GM19463 (cell line): Measurements from ENCODE around the gene ZNF747.

Experiments
- ATAC-seq: cut with Tn5 transposase; IDR thresholded peaks from one replicate; pipeline ENCODE4 v1.9.1; 2021; ENCODE audit warnings: mild to moderate bottlenecking, moderate library complexity; ENCODE audit not compliant: unreplicated experiment

The ZNF747 gene

DNA sequence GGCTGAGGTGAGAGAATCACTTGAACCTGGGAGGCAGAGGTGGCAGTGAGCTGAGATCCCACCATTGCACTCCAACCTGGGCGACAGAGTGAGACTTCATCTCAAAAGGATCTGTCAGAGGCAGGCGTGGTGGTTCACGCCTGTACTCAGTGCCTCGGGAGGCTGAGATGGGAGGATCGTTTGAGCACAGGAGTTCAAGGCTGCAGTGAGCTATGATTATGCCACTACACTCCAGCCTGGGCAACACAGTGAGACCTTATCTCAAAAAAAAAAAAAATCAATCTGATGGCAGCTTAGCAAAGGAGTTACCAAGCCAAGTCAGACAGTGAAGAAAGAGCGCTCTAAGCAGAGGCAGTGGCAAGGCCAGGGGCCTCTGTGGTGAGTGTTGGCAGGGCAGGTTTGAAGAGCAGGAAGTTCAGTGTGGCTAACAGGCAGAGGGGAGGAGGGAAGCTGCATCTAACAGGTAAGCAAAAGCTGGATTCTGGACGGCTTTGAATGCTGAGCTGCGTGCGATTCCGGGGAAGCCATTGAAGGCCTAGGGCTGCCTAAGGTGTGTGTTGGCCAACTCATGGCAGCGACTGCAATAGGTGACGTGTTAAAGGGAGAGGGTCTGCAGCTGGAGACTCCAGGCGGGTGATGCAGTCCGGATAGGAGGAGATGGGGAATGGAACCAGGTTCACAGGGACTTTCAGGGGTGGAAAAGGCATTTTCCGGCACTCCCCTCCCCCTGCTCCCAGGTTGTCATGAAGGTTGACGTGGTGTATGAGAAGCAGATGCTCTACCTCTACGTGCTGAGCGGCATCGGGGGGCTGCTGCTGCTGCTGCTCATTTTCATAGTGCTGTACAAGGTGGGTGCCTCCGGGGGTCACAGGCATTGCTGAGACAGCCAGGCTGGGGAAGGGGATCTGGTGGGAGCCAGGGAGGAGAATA, 15.3 kb downstream of the ZNF747 start:
- ATAC-seq, result no peak

DNA sequence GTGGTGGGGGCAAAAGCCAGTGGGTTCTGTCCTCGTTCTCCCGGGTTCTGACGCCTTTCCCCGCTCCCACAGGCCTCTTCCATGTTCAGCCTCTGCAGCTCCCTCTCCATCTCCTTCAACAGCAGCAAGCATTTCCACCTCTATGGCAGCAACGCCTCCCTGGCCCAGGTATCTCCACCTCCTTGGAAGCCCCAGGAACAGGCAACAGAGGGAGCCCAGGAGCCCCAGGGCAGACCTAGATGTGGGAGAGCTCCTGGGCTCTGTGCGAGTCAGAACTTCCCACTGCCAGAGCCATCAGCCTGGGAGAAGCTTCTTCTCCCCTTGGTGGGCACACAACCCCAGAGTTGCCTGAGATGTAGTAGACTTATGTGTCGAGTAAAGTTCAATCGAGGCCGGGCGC, 16.1 kb downstream of the ZNF747 start:
- no peak for ATAC-seq

DNA sequence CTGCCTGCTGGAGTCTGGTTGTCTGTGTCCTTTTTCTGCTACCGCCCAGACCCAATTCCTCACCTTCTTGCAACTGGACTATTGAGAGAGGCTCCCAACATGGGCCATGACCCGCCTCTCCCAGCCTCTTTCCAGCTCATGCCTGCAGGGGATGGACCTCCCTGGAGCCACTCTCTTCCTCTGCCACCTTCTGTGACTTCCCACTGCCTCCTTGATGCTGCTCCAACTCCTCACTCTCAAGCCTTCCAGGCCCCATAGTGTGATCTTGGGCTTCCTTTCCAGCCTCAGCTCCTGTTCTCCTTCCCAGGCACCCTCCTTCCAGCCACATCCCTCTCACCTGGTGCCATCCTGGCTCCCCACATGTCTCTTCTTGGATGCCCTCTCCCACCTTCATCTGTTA, 19.4 kb downstream of the ZNF747 start:
- ATAC-seq, result no peak

DNA sequence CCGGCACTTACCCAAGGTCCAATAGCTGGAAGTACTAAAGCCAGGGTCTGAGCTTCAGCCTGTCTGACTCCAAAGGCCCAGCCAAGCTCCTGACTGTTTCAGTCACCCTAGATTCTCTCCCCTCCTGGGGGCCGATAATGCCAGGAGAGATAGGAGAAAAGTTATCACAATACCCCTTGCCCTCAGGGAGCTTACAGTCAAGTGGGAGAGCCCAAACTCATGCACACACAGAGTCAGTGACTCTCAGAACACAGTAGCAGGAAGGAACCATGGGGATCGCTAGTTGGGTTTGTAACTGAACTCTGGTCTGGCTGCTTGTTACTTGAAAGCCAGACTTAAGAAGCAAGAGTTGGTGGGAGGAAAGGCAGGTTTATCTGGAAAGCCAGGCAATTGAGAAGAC, 23.1 kb downstream of the ZNF747 start:
- no peak for ATAC-seq

DNA sequence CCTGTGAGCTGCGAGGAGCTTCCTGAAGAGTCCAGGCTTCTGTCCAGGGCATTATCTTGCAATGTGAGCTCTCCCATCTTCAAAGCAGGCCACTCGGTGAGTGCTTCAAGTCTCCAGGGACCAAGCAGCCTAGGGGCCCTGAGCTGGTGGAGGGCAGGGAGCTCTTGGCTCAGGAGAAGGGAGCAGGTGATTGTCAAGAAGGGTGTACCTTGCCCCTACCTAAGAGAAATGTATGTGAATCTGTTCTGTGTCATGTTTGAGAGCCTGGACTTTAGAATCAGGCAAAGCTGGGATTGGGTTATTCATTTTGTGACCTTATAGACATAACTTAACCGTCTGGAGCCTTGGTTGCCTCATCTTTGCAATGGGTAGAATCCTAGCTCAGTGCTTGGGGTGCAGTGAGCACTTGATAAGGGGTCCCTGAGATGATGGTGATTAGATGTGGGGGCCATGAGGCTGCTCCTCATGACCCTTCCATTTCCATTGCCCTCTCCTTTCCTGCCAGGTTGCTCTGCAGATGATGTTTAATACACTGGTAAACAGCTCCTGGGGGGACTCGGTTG, 24.2 kb downstream of the ZNF747 start:
- no peak for ATAC-seq

DNA sequence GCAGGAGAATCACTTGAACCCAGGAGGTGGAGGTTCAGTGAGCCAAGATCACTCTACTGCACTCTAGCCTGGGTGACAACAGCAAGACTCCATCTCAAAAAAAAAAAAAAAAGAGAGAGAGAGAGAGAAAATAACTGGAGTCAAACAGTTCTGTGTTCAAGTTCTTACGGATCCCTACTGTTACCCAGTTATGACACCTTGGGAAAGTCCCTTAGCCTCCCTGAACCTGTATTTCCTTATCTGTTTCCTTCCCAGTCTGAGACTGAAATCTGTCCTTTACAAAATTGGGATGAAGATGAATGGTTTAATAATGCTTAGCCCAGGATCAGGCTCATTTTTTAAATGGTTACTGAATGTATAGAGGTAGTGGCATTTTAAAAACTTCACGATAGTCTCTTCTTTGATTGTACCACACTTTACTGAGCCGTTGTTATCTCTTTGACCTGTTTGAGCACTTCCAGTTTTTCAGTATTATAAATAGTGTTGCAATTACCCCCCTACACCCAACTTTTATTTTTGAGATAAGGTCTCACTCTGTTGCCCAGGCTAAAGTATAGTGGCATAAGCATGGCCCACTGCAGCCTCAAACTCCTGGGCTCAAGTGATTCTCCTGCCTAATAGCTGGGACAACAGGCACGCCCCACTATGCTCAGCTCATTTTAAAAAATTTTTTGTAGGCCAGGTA, 25.4 kb downstream of the ZNF747 start:
- no peak for ATAC-seq

DNA sequence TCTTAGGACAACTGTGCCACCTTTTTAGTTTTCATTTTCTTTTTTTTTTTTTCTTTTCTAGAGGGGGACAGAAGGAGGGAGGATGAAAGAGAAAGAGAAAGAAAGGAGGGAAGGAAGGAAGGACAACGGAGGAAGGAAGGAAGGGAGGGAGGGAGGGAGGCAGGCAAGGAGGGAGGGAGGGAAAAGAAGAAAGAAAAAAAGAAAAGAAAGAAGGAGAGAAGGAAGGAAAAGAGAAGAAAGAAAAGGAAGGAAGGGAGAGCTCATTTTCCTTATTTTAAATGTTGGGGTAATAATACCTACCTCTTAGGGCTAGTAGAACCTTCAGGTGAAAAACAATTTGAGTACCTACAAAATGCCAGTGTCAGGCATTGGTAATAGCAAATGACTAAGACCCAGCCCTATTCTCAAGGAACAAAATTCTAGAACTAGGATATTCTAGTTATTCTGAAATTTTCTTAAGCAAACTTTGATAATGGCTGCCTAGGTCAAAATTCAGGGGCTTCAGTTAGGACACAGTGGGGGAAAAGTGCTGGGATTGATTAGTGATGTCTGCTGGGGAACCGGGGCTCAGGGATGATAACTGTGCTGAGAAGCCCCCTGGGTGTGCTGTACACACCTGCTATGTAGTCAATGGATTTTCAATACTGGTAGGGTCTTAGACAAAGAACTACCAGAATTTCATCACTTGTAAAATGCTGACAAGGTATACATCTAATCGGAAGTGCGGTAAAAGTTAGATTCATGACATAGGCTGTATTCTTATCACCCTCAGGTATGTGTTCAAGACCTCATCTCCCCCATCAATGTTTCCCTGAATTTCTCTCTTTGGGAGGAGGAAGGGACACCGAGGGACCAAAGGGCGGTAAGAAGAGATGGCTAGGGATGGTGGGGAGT, 31.0 kb downstream of the ZNF747 start:
- no peak for ATAC-seq

DNA sequence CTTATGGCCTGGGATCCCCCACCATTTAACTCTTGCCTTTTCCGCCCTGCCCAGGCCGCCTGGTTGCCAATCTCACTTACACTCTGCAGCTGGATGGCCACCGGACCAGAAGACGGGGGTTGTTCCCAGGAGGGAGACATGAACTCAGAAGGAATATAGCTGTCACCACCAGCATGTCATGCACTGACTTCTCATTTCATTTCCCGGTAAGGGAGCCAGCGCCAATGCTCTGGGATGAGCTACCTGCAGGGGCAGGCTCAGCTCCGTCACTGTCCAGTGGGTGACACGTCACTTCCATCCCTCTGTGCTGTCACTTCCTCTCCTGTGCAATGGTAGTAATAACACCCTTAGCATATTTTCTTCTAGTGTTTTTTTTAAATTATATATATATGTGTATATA, 35.4 kb downstream of the ZNF747 start:
- ATAC-seq, result no peak

DNA sequence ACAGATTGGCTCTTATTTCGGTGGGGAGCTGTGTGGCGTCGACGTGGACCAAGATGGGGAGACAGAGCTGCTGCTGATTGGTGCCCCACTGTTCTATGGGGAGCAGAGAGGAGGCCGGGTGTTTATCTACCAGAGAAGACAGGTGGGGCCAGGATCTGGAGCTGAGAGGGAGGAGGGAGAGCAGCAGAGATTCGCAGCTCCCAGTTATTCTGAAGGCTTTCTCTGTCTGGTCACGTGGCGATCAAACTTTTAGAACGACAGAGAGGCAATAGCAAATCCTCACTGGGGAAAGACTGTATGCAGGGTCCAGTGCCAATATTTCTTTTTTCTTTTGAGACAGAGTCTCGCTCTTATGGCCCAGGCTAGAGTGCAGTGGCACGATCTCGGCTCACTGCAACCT, 39.9 kb downstream of the ZNF747 start:
- ATAC-seq, result no peak

DNA sequence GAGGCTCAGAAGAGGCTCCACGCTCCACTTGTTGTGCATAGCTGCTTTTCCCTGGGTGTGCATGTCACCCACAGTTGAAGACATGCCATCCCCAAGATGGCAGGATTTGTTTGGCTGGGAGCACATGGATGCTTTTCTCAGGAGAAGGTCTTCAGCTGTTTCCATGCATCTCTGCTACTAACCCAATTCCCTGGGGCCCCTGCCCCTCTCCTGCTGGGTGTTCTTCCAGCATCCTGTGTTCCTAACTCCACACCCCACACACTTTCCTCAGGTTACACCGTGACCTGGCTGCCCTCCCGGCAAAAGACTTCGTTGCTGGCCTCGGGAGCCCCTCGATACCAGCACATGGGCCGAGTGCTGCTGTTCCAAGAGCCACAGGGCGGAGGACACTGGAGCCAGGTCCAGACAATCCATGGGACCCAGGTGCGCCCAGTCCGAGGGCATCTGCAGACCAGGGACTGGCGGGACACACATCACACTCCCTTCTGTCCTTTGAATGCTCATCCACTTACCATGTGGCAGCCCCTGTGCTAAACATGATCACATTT, 40.6 kb downstream of the ZNF747 start:
- no peak for ATAC-seq

DNA sequence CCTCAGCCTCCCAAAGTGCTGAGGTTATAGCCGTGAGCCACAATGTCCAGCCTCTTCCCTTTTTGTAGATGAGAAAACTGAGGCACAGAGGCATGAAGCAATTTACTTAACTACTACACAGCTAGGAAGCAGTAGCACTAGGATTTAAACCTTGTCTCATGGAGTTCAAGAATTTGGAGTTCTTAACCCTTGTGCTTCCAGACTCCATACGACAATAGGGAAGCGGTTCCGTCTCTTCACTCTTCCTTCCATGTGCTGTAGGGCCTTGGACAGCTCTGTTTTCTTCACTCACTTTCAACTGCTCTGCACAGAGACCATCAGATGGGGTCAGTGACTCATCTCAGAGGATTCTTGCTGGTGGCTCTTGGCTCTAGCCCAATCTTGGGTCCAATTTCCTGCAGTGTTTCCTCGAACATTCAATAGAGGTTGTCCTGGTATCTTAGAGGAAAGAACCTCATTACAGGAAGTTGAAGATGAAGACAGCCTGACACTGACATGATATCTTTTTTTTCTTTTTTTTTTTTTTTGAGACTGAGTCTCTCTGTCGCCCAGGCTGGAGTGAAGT, 42.8 kb downstream of the ZNF747 start:
- ATAC-seq, result no peak

DNA sequence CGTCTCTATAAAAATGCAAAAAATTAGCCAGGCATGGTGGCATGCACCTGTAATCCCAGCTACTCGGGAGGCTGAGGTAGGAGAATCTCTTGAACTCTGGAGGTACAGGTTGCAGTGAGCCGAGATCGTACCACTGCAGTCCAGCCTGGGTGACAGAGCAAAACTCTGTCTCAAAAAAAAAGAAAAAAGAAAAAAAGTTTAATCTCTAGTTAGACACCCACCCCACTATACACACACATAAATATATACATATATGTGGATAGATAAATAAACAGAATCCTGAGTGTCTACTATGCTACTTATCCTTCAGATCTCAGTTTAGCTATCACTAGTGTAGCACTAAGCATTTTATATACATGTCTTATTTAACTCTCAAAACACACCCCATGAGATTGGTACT, 43.4 kb downstream of the ZNF747 start:
- ATAC-seq, result no peak

DNA sequence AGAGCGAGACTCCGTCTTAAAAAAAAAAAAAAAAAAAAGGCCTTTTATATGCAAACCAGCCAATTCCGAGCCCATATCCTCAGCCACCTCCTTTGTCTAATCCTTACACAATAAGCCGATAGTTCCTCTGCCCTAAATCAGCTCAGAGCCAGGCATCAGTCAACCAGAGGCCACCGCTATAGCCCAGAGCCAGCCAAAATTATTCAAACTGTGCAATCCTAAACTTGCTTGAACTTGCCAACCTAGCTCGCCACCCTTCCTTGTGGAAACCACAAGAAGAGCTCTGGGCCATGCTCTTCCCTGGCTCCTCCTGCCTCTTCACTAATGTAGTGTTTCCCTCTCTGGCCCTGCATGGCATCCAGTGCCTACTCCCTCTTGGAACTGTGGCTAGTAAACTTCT, 44.4 kb downstream of the ZNF747 start:
- no peak for ATAC-seq

DNA sequence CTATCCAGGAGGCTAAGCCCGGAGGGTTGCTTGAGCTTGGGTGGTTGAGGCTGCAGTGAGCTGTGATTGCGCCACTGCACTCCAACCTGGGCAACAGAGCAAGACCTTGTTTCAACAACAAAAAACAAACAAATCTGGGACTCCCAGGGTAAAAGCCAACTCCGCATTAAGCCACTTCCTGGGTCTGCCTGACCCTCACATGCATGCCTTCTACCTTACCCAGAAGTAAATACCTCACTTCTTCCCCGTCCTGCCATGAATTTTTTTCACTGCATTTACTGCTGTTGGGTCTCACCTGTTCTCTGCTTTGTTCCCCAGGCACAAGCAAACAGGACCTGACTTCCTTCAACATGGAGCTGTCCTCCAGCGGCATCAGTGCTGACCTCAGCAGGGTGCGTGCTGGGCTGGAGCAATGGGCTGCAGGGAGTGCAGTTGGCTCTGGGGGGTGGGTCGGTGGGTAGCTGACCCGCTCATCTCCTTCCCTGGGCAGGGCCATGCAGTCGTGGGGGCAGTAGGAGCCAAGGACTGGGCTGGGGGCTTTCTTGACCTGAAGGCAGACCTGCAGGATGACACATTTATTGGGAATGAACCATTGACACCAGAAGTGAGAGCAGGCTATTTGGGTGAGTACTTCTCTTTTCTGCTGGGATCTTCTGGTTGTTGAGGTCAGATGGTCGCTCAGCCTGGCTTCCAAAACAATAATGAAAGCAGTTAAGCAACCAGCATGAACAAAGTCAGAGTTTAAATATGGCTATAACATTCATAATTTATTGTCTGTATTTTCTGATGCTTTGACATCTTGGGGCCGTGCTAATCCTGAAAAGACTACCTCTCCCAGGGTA, 45.7 kb downstream of the ZNF747 start:
- ATAC-seq, result no peak

DNA sequence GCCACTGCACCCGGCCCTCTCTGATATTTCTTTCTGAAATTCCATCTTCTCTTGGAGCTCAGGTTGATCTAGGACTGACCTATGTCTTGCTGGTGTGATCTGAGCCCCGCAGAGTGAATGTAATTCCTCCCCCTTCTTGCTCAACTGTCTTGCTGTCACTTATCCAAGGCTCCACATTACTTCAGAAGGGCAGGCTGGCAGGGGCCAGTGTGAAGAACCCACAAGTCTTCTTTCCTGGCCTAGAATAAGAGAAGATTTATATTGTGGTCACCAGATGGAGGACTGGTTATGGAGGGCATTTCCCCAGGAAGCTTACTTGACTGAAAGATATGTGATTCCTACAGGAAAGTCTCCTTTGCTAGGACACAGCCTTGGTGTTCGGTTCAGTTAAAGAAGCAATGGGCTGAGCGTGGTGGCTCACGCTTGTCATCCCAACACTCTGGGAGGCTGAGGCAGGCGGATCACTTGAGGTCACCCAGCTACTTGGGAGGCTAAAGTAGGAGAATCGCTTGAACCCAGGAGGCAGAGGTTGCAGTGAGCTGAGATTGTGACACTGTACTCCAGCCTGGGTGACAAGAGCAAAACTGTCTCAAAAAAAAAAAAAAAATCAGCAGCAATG, 48.7 kb downstream of the ZNF747 start:
- no peak for ATAC-seq

DNA sequence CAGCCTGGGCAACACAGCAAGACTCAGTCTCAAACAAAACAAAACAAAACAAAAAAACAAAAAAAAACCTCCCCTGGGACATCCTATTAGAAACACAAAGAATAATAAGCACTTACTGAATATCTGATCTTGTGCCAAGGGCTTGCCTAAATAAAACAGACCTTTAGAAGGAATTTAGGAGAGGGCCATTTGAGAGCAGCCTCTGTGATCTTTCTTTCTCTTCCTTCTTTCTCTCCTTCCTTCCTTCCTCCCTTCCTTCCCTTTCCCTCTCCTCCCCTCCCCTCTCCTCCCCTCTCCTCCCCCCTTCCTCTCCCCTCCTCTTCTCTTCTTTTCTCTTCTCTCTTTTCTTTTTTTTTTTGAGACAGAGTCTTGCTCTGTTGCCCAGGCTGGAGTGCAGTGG, 49.8 kb downstream of the ZNF747 start:
- ATAC-seq, result no peak

DNA sequence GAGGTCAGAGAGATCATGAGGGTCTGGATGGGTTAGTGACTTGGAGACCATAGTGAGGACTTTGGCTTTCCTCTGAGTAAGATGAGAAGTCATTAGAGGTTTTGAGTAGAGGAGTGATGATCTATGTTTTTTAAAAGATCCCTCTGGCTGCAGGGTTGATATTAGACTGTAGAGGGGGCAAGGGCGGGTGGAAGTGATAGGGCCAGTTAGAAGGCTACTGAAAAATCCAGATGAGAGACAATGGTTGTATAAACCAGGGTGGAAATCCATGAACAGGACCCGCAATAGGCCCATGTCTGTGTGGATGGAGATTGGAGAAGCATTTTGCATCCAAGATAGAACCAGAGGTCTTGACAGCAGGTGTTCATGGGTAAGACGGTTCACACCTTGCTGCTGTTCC, 52.3 kb downstream of the ZNF747 start:
- ATAC-seq, result no peak

DNA sequence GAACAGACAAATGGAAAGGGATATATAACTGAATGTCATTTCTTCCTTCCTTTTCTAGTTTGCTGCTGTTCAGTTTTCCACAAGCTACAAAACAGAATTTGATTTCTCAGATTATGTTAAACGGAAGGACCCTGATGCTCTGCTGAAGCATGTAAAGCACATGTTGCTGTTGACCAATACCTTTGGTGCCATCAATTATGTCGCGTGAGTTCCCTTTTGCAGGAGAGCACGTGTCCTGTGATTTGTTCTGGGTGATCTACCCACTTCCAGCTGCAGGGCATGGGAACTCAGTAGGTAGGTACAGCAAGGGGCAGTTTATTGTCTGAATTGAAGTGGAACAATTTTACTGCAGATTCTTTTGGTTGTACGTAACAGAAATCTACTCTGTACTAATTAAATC, 53.3 kb downstream of the ZNF747 start:
- ATAC-seq, result no peak
